DND-41 (cell line): Measurements from ENCODE around the gene TSPAN18.

Source experiments
- ATAC-seq: fragments of 200-7000 bp; cut with Tn5 transposase; 3 replicates; pipeline ENCODE4 v1.9.1; 2021; ENCODE audit warnings: low read depth; ENCODE audit not compliant: insufficient read depth
- DNase-seq: peaks from one replicate; pipeline ENCODE4 v3.0.0-alpha.2; 2020
- H2AFZ ChIP-seq: 2 replicates; pipeline ENCODE4 v1.6.0; 2012; ENCODE audit warnings: low read depth, low read length
- H3K27ac ChIP-seq: 2 replicates; pipeline ENCODE4 v1.5.1; 2012; ENCODE audit warnings: low read length, inconsistent platforms
- H3K27me3 ChIP-seq: fragments of 200-600 bp; sonication (generic); 2 replicates; pipeline ENCODE4 v1.6.0; 2012; ENCODE audit warnings: low read length, mild to moderate bottlenecking, inconsistent platforms; ENCODE audit not compliant: insufficient read depth, poor library complexity
- H3K36me3 ChIP-seq: 2 replicates; pipeline ENCODE4 v1.5.1; 2012; ENCODE audit warnings: low read length, inconsistent platforms; ENCODE audit not compliant: insufficient read depth
- H3K4me1 ChIP-seq: 2 replicates; pipeline ENCODE4 v1.5.1; 2012; ENCODE audit warnings: mild to moderate bottlenecking, low read length; ENCODE audit not compliant: insufficient read depth
- H3K4me2 ChIP-seq: 2 replicates; pipeline ENCODE4 v1.6.0; 2012; ENCODE audit warnings: mild to moderate bottlenecking, moderate library complexity, low read length, inconsistent platforms; ENCODE audit not compliant: insufficient read depth
- H3K4me3 ChIP-seq, 2 experiments: fragments of 200-600 bp in 1 of 2; shearing (Covaris generic) in 1 of 2; 2 replicates each; pipeline ENCODE4 v1.5.1; 2012 to 2016; ENCODE audit warnings: inconsistent platforms in 2 of 2, low read length in 2 of 2, mild to moderate bottlenecking in 2 of 2, low read depth in 1 of 2, moderate library complexity in 1 of 2
- H3K79me2 ChIP-seq: 2 replicates; pipeline ENCODE4 v1.6.0; 2012; ENCODE audit warnings: low read length, inconsistent platforms; ENCODE audit not compliant: insufficient read depth
- H3K9ac ChIP-seq: 2 replicates; pipeline ENCODE4 v1.6.0; 2012; ENCODE audit warnings: low read depth, mild to moderate bottlenecking, inconsistent platforms, low read length, moderate library complexity
- H3K9me3 ChIP-seq: 2 replicates; pipeline ENCODE4 v1.5.1; 2012; ENCODE audit warnings: low read length, moderate library complexity, mild to moderate bottlenecking, inconsistent platforms; ENCODE audit not compliant: insufficient read depth, severe bottlenecking
- H4K20me1 ChIP-seq: 2 replicates; pipeline ENCODE4 v1.6.0; 2012; ENCODE audit warnings: low read length; ENCODE audit not compliant: insufficient read depth
- CTCF ChIP-seq: IDR thresholded peaks from 2 replicates; pipeline ENCODE4 v1.5.1; 2012; ENCODE audit warnings: borderline replicate concordance, low read length, moderate library complexity, mild to moderate bottlenecking; ENCODE audit not compliant: poor library complexity, severe bottlenecking; ENCODE audit errors: extremely low read depth
- EZH2 ChIP-seq: IDR thresholded peaks from 3 replicates; pipeline ENCODE4 v1.6.1; 2012; ENCODE audit warnings: borderline replicate concordance, low read depth, mild to moderate bottlenecking, moderate library complexity, low read length, inconsistent platforms; ENCODE audit not compliant: severe bottlenecking

The TSPAN18 gene

GRCh38 chr11:44944853-44945235 lies 218.1 kb downstream of the TSPAN18 start:
- Histone ChIP-seq H4K20me1 (peaks cover 14% of the 10 kb centered on the region; the same call in 1 of the 2 replicates), H3K9ac (no peak overlapping the region), H3K79me2 (no peaks in the 10 kb centered on the region), H3K4me3 (no peak overlapping the region), H3K36me3 (no peaks in the 10 kb centered on the region), H3K27ac (no peak overlapping the region), H3K4me2 (no peak overlapping the region), H3K27me3 (no peaks in the 10 kb centered on the region), H2AFZ (no peak overlapping the region), H3K4me1 (no peaks in the 10 kb centered on the region), H3K9me3 (no peaks in the 10 kb centered on the region)
- DNase-seq = no peak
- no peak for ATAC-seq
- TF ChIP-seq CTCF (no peak), EZH2 (no peak)

GRCh38 chr11:44945666-44946065 lies 218.9 kb downstream of the TSPAN18 start:
- Histone ChIP-seq H2AFZ (no peak overlapping the region), H3K79me2 (no peaks in the 10 kb centered on the region), H3K4me2 (no peak overlapping the region), H3K27ac (no peak overlapping the region), H3K9ac (no peak overlapping the region), H3K27me3 (no peaks in the 10 kb centered on the region), H3K9me3 (no peaks in the 10 kb centered on the region), H3K4me3 (no peak overlapping the region), H3K4me1 (no peaks in the 10 kb centered on the region), H4K20me1 (peaks cover 14% of the 10 kb centered on the region; the same call in 1 of the 2 replicates), H3K36me3 (no peaks in the 10 kb centered on the region)
- TF ChIP-seq CTCF (no peak), EZH2 (no peak)
- ATAC-seq (no peak), DNase-seq (no peak)

GRCh38 chr11:44946263-44946662 lies 219.5 kb downstream of the TSPAN18 start:
- Histone ChIP-seq H3K79me2 (no peaks in the 10 kb centered on the region), H3K4me2 (no peak overlapping the region), H3K9ac (no peak overlapping the region), H3K27me3 (no peaks in the 10 kb centered on the region), H3K9me3 (no peaks in the 10 kb centered on the region), H3K27ac (no peak overlapping the region), H3K36me3 (no peaks in the 10 kb centered on the region), H3K4me3 (no peak overlapping the region), H2AFZ (no peak overlapping the region), H4K20me1 (peaks cover 14% of the 10 kb centered on the region; the same call in 1 of the 2 replicates), H3K4me1 (no peaks in the 10 kb centered on the region)
- DNase-seq (no peak), ATAC-seq (no peak)
- TF ChIP-seq CTCF (no peak), EZH2 (no peak)

- H3K27ac ChIP-seq = no peak overlapping the region
- H3K36me3 ChIP-seq = no peaks in the 10 kb centered on the region
- H4K20me1 ChIP-seq = peaks cover 13% of the 10 kb centered on the region; the same call in 1 of the 2 replicates
- ATAC-seq = no peak
- no peaks in the 10 kb centered on the region for H3K4me1 ChIP-seq
- H3K27me3 ChIP-seq = no peaks in the 10 kb centered on the region
- H3K79me2 ChIP-seq = no peaks in the 10 kb centered on the region
- TF ChIP-seq CTCF (no peak), EZH2 (no peak)
- H3K4me2 ChIP-seq = no peak overlapping the region
- H3K9ac ChIP-seq = no peak overlapping the region
- no peaks in the 10 kb centered on the region for H3K9me3 ChIP-seq
- no peak for DNase-seq
- H3K4me3 ChIP-seq = no peak overlapping the region
- no peak overlapping the region for H2AFZ ChIP-seq
Measured at GRCh38 chr11:44947114-44947513, 220.4 kb downstream of the TSPAN18 start.
